Mammary epithelial cell (primary cell): ENCODE data around the gene SLC25A39.

Experiments
- CTCF ChIP-seq, 2 donors: IDR thresholded peaks in 1 of 2; conservative IDR thresholded peaks in 1 of 2; 2 replicates each; pipeline ENCODE4 v1.5.1; 2011 to 2012; ENCODE audit warnings: inconsistent platforms in 2 of 2, low read length in 2 of 2, mild to moderate bottlenecking in 2 of 2, control low read depth in 1 of 2, low read depth in 1 of 2; ENCODE audit not compliant: insufficient read depth in 1 of 2; ENCODE audit errors: extremely low read depth in 1 of 2
- EZH2 ChIP-seq: IDR thresholded peaks from 2 replicates; pipeline ENCODE4 v1.6.1; 2012; ENCODE audit warnings: low read length, inconsistent platforms, borderline replicate concordance

GRCh38 chr17:44335968-44336367 lies 11.3 kb upstream of the SLC25A39 start:
- TF ChIP-seq CTCF (conservative IDR thresholded peaks at IDR 0.05 in 1 of 2, IDR thresholded peaks at IDR 0.05 in 1 of 2; ENCODE audit: extremely low read depth in 1 of 2, insufficient read depth in 1 of 2, low read depth in 1 of 2, low read length in 2 of 2): no peak
- no peak for TF ChIP-seq EZH2
